Left ventricle myocardium inferior (tissue), 1 donor: ENCODE data around the gene HSD11B2. TPM values are rescaled to one million over a fixed set of nuclear protein-coding genes. Genes with fewer than 3 reads are reported as not detected.

Experiments used
- DNase-seq: peaks from one replicate; pipeline ENCODE4 v3.0.0-alpha.2; 2020
- H3K27ac ChIP-seq: fragments of 200-600 bp; replicated peaks from 2 replicates; pipeline ENCODE4 v1.8.0; 2021
- H3K27me3 ChIP-seq: fragments of 200-600 bp; 2 replicates; pipeline ENCODE4 v1.8.0; 2021; ENCODE audit warnings: low read depth
- H3K36me3 ChIP-seq: fragments of 200-600 bp; 2 replicates; pipeline ENCODE4 v1.8.0; 2021
- H3K4me1 ChIP-seq: fragments of 200-600 bp; 2 replicates; pipeline ENCODE4 v1.8.0; 2021
- H3K4me3 ChIP-seq: fragments of 200-600 bp; 2 replicates; pipeline ENCODE4 v1.8.0; 2021; ENCODE audit warnings: mild to moderate bottlenecking, moderate library complexity
- H3K9me3 ChIP-seq: fragments of 200-600 bp; replicated peaks from 2 replicates; pipeline ENCODE4 v1.8.0; 2021
- intact Hi-C: fragments of 100-400 bp; cut with micrococcal nuclease; formaldehyde crosslinking; loops from one replicate; pipeline ENCODE4 v1.11.0; 2022
- total RNA-seq: library from RNA; stranded (reverse); fragmentation: NEBNext Ultra II Directional; extraction: Animal tissue kit (Norgen Biotek cat#: 25700); gene quantifications from one replicate; pipeline ENCODE4 v1.2.1, GENCODE V29; 2021
- TF ChIP-seq, protein P1 (sequence below): fragments of 200-600 bp; IDR thresholded peaks from 2 replicates; pipeline ENCODE4 v1.8.0; 2021; ENCODE audit warnings: antibody characterized with exemption, mild to moderate bottlenecking, borderline replicate concordance
- donor health status: DM: no; HTN: yes; CAD: no; lungs with severe emphysema.

HSD11B2 gene
- total RNA-seq, 1 donor from 2014 or later, result 0.99 TPM

DNA sequence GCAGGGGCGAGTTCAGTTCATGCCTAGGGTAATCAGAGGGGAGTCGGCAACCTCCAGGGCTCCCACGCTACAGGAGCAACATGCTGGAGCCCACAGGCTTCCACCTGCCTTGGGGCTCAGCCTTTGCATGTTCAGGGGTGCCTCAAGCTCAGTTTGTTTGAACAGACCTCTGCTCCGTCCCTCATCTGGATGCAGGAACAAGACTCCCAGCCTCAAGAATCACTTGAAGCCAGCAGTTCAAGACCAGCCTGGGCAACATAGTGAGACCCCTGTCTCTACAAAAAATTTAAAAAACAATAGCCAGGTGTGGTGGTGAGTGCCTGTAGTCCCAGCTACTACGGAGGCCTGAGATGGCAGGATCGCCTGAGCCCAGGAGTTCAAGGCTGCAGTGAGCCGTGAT lies 4.9 kb upstream of the HSD11B2 start:
- TF ChIP-seq, protein P1, sequence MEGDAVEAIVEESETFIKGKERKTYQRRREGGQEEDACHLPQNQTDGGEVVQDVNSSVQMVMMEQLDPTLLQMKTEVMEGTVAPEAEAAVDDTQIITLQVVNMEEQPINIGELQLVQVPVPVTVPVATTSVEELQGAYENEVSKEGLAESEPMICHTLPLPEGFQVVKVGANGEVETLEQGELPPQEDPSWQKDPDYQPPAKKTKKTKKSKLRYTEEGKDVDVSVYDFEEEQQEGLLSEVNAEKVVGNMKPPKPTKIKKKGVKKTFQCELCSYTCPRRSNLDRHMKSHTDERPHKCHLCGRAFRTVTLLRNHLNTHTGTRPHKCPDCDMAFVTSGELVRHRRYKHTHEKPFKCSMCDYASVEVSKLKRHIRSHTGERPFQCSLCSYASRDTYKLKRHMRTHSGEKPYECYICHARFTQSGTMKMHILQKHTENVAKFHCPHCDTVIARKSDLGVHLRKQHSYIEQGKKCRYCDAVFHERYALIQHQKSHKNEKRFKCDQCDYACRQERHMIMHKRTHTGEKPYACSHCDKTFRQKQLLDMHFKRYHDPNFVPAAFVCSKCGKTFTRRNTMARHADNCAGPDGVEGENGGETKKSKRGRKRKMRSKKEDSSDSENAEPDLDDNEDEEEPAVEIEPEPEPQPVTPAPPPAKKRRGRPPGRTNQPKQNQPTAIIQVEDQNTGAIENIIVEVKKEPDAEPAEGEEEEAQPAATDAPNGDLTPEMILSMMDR, result no peak
- Histone ChIP-seq H3K27ac (no peak overlapping the region), H3K4me3 (no peak overlapping the region), H3K9me3 (no peaks in the 10 kb centered on the region), H3K4me1 (peaks cover 41% of the 10 kb centered on the region), H3K36me3 (no peaks in the 10 kb centered on the region), H3K27me3 (peaks cover 66% of the 10 kb centered on the region)
- DNase-seq, result no peak
- intact Hi-C loops, result no loop called here

DNA sequence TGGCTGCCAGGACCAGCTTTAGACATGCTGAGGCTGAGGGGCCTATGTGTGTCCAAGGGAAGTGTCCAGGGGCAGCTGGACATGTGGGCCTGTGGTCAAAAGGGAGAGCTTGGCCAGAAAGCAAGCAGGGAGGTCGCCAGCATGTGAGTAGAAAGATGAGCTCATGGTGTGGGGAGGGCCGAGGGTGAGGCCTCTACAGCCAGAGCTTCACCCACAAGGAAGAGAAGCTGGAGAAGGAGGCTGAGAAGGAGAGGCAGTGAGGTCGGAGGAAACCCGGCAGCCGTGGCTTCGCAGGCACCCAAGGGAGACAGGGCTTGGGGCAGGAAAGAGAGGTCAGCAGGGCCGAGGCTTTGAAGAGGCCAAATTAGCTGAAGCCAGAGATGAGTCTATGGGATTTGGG lies 4.0 kb upstream of the HSD11B2 start:
- peak; percentile 32 for DNase-seq
- H3K4me1 ChIP-seq, result peaks cover 48% of the 10 kb centered on the region
- H3K36me3 ChIP-seq, result no peaks in the 10 kb centered on the region
- H3K9me3 ChIP-seq, result no peaks in the 10 kb centered on the region
- H3K27ac ChIP-seq, result peak overlapping the region; percentile 40
- peaks cover 72% of the 10 kb centered on the region for H3K27me3 ChIP-seq
- TF ChIP-seq, protein P1, result no peak
- H3K4me3 ChIP-seq, result no peak overlapping the region
- intact Hi-C loops, result no loop called here

DNA sequence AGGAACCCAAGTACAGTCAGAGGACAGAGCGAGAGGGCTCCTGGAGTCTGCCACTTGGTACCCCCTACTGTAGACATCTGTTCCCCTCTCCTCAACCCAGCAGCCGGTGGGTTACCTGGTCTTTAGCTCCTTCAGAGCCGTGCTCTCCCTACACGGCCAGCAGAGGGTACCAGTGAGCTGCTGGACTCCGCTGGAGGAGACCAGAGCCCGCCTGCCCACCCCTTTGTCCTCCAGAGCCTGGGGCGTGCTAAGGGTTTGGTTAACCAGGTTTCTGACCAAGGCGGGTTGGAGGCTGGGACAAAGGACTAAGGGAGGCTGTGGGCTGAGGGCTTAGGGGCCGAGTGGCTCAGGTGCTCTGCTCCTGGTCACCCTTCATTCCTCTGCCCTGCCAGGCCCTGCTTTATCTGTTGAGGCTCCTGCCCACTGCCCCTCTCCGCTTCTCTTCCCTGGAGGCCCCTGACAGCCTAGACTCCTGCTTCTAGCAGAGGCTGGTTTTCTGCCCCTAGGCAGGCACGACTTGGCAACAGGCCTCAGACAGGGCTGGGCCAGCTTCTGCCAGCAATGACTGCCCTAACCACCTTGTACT lies 2.7 kb upstream of the HSD11B2 start:
- peak; percentile 73 for DNase-seq
- TF ChIP-seq, protein P1, result peak; percentile 91
- Histone ChIP-seq H3K4me3 (no peak overlapping the region), H3K27ac (peak overlapping the region; percentile 40), H3K36me3 (no peaks in the 10 kb centered on the region), H3K4me1 (peaks cover 51% of the 10 kb centered on the region), H3K9me3 (no peaks in the 10 kb centered on the region), H3K27me3 (peaks cover 68% of the 10 kb centered on the region)
- intact Hi-C loops, result no loop called here

DNA sequence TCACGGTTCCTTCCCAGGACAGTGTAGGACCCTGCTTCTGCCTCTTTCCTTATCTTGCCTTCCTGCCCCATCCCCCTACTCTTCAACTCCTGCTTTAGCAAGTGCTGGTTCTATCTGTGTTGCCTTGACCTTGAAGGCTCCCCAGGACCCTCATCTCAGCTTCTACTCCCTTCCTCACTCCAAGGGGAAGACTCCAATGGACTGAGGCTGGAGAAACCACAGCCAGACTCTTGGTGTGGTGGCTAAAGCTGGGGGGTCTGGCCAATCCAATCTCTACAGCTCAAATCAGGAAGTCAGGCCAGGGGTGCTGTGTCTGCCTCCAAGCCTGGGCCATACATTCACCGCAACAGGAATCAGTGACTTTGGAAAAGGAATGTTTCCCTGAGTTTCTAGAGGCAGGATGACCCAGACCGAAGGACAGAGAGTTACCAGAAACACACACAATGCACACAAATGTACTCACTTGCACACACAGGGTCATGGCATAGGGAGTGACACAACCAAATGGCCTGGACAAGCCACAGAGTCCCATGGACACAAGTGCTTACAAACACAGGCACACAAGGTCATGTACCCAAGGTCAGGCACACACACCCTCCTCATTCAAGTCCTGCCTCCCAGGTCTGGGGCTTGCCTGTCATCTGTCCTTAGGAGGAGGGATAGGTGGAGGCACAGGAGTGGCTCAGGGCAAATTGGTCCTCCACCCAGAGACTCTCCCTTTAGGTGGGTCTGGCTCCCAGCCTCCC lies 1.7 kb upstream of the HSD11B2 start:
- Histone ChIP-seq H3K9me3 (no peaks in the 10 kb centered on the region), H3K36me3 (no peaks in the 10 kb centered on the region), H3K27ac (no peak overlapping the region), H3K27me3 (peaks cover 59% of the 10 kb centered on the region), H3K4me1 (peaks cover 43% of the 10 kb centered on the region), H3K4me3 (no peak overlapping the region)
- TF ChIP-seq, protein P1, result no peak
- intact Hi-C loops, result no loop called here
- DNase-seq, result no peak

DNA sequence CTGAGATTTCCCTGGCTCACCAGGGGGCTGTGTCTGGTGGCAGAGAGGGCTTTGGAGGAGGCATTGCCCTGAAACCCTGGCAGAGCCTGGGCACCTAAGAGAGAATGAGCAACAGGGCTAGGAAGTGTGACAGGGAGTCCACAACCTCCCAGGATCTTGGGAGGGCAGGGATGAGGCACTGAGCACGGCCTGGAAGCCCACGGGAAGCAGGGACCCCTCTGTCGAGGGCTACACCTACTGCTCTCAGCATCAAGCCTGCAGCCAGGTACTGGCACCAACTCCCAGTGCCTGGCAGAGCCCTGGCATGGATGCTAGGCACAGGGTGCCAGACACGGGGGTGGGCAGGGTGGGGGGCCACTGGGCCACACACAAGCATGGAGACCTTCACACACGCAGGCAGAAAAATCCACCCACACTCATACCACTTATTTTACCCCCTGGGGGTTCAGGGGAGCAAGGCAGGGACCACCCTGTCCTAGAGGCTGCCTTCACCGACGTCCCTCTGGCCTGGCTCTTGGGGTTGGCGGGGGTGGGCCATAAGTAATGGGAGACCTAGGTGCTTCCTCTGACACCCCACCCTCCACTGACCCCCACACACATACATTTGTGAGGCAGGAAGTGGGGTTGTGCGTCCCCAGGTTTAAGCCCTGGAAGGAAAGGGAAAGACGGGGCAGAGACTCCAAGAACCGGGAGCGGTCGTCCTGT lies 970 bp upstream of the HSD11B2 start:
- Histone ChIP-seq H3K4me1 (peaks cover 43% of the 10 kb centered on the region), H3K9me3 (no peaks in the 10 kb centered on the region), H3K36me3 (no peaks in the 10 kb centered on the region), H3K4me3 (peak overlapping the region; percentile 66), H3K27me3 (peaks cover 52% of the 10 kb centered on the region), H3K27ac (peak overlapping the region; percentile 12)
- TF ChIP-seq, protein P1, result no peak
- intact Hi-C loops, result no loop called here
- no peak for DNase-seq
